ENCODE data around the gene CXCL5.
"Not testable (repeated sequence)": the region's sequence is repeated elsewhere in the genome, so short reads cannot be mapped to it uniquely, and the experiment has no call there.

Gene CXCL5

GRCh38 chr4:74018116-74018515, 19.6 kb upstream of the CXCL5 start:
- no peak overlapping the region for H3K27ac ChIP-seq
- H3K4me3 ChIP-seq: no peak overlapping the region

GRCh38 chr4:74016068-74016467, 17.6 kb upstream of the CXCL5 start:
- Histone ChIP-seq H3K27ac (no peak overlapping the region), H3K4me3 (no peak overlapping the region)

- no peak overlapping the region for H3K4me3 ChIP-seq
- H3K27ac ChIP-seq: no peak overlapping the region
Measured at GRCh38 chr4:74015126-74015780, 16.8 kb upstream of the CXCL5 start.

GRCh38 chr4:74014332-74014731, 15.9 kb upstream of the CXCL5 start:
- H3K27ac ChIP-seq: no peak overlapping the region
- no peak overlapping the region for H3K4me3 ChIP-seq

- Histone ChIP-seq H3K4me3 (no peak overlapping the region), H3K27ac (no peak overlapping the region)
Measured at GRCh38 chr4:74013264-74013663, 14.8 kb upstream of the CXCL5 start.

- Histone ChIP-seq H3K4me3 (no peak overlapping the region), H3K27ac (no peak overlapping the region)
Measured at GRCh38 chr4:74012130-74012529, 13.7 kb upstream of the CXCL5 start.

- H3K27ac ChIP-seq: no peak overlapping the region
- H3K4me3 ChIP-seq: no peak overlapping the region
Measured at GRCh38 chr4:74009307-74009706, 10.8 kb upstream of the CXCL5 start.

GRCh38 chr4:74006009-74006476, 7.6 kb upstream of the CXCL5 start:
- Histone ChIP-seq H3K4me3 (no peak overlapping the region), H3K27ac (no peak overlapping the region)

- Histone ChIP-seq H3K27ac (peak overlapping the region in 1 of 21 experiments; percentile 13), H3K4me3 (no peak overlapping the region)
Measured at GRCh38 chr4:74005528-74005927, 7.1 kb upstream of the CXCL5 start.

GRCh38 chr4:74004668-74005067, 6.2 kb upstream of the CXCL5 start:
- Histone ChIP-seq H3K4me3 (no peak overlapping the region), H3K27ac (no peak overlapping the region)

- Histone ChIP-seq H3K4me3 (no peak overlapping the region), H3K27ac (no peak overlapping the region)
Measured at GRCh38 chr4:74000301-74000700, 1.8 kb upstream of the CXCL5 start.

GRCh38 chr4:73992050-73992449, 6.4 kb downstream of the CXCL5 start:
- H3K4me3 ChIP-seq: no peak overlapping the region
- H3K27ac ChIP-seq: no peak overlapping the region

GRCh38 chr4:73991742-73992000, 6.8 kb downstream of the CXCL5 start:
- no peak overlapping the region for H3K27ac ChIP-seq

GRCh38 chr4:73990988-73991741, 7.3 kb downstream of the CXCL5 start:
- no peak overlapping the region for H3K27ac ChIP-seq
- H3K4me3 ChIP-seq: no peak overlapping the region

More at GRCh38 chr4:73991742-73992000, 6.8 kb downstream of the CXCL5 start:
- H3K4me3 ChIP-seq: no peak overlapping the region

- H3K27ac ChIP-seq: no peak overlapping the region
- no peak overlapping the region for H3K4me3 ChIP-seq
Measured at GRCh38 chr4:73989928-73990327, 8.5 kb downstream of the CXCL5 start.

GRCh38 chr4:73989031-73989430, 9.4 kb downstream of the CXCL5 start:
- H3K4me3 ChIP-seq: no peak overlapping the region
- H3K27ac ChIP-seq: no peak overlapping the region

GRCh38 chr4:73988061-73988460, 10.4 kb downstream of the CXCL5 start, which contains the start of gene PPBP:
Gene PPBP, minus strand, starts transcription at chr4:73988190. Its CDS starts 87 bp downstream, at chr4:73988103.
- Histone ChIP-seq H3K4me3 (no peak within 1 kb of the TSS), H3K27ac (no peak within 1 kb of the TSS)

GRCh38 chr4:73985528-73985852, 13.0 kb downstream of the CXCL5 start:
- Histone ChIP-seq H3K4me3 (no peak overlapping the region), H3K27ac (no peak overlapping the region)

GRCh38 chr4:73984736-73985527, 13.5 kb downstream of the CXCL5 start:
- no peak overlapping the region for H3K27ac ChIP-seq
- H3K4me3 ChIP-seq: no peak overlapping the region

GRCh38 chr4:73981175-73981574, 17.3 kb downstream of the CXCL5 start:
- H3K4me3 ChIP-seq, H3K27ac ChIP-seq: not testable (repeated sequence)

GRCh38 chr4:73979407-73979957, 19.0 kb downstream of the CXCL5 start:
- H3K4me3 ChIP-seq: no peak overlapping the region
- H3K27ac ChIP-seq: no peak overlapping the region
